Keratinocyte (primary cell): ENCODE measurements around the gene TOP1.
"Not testable (repeated sequence)": the region's sequence is repeated elsewhere in the genome, so short reads cannot be mapped to it uniquely, and the experiment has no call there.

Source experiments
- CTCF ChIP-seq, 3 experiments: IDR thresholded peaks in 1 of 3; conservative IDR thresholded peaks in 1 of 3; optimal IDR thresholded peaks in 1 of 3; 2 replicates in 2 of 3; 3 replicates in 1 of 3; pipeline versions ENCODE3 to v1.5.1; 2011; ENCODE audit warnings: low read length in 3 of 3, mild to moderate bottlenecking in 3 of 3, moderate library complexity in 2 of 3, control low read depth in 1 of 3, inconsistent platforms in 1 of 3; ENCODE audit not compliant: insufficient read depth in 2 of 3; ENCODE audit errors: extremely low read depth in 1 of 3
- EZH2 ChIP-seq: IDR thresholded peaks from one replicate; pipeline ENCODE4 v1.6.1; 2012; ENCODE audit warnings: inconsistent platforms, mild to moderate bottlenecking, low read length, moderate library complexity

GRCh38 chr20:41003936-41004294, 24.7 kb upstream of the TOP1 start:
- TF ChIP-seq CTCF (optimal IDR thresholded peaks at IDR 0.05 in 1 of 3, IDR thresholded peaks at IDR 0.05 in 1 of 3, conservative IDR thresholded peaks at IDR 0.05 in 1 of 3; ENCODE audit: extremely low read depth in 1 of 3, insufficient read depth in 2 of 3, low read length in 3 of 3); EZH2: not testable (repeated sequence)
